SK-N-SH treated with all-trans-retinoic acid at 6 μM for 48 hours (cell line): Measurements from ENCODE around the gene CDA.

Experiments
- ATAC-seq: fragments of 200-7000 bp; cut with Tn5 transposase; 3 replicates; pipeline ENCODE4 v1.9.1; 2020; ENCODE audit warnings: mild to moderate bottlenecking, moderate library complexity
- ARNTL ChIP-seq: fragments of 450-650 bp; formaldehyde crosslinking; IDR thresholded peaks from 2 replicates; pipeline ENCODE4 v1.5.0; 2020; ENCODE audit warnings: low read depth, mild to moderate bottlenecking, moderate library complexity, borderline replicate concordance
- BACH2 ChIP-seq: fragments of 250-450 bp; sonication (Bioruptor Pico); IDR thresholded peaks from 2 replicates; pipeline ENCODE4 v1.9.0; 2021; ENCODE audit warnings: mild to moderate bottlenecking, borderline replicate concordance
- CREB5 ChIP-seq: fragments of 250-450 bp; sonication (Bioruptor Pico); IDR thresholded peaks from 2 replicates; pipeline ENCODE4 v1.5.1; 2020; ENCODE audit warnings: low read depth, mild to moderate bottlenecking, moderate library complexity
- CSDC2 ChIP-seq: fragments of 250-450 bp; sonication (Bioruptor Pico); IDR thresholded peaks from 2 replicates; pipeline ENCODE4 v1.5.0; 2020; ENCODE audit warnings: mild to moderate bottlenecking, moderate library complexity
- CSRNP3 ChIP-seq: fragments of 250-450 bp; sonication (Bioruptor Pico); IDR thresholded peaks from 2 replicates; pipeline ENCODE4 v1.5.1; 2021; ENCODE audit warnings: mild to moderate bottlenecking, moderate library complexity
- ESRRG ChIP-seq: fragments of 250-450 bp; sonication (Bioruptor Pico); IDR thresholded peaks from 2 replicates; pipeline ENCODE4 v1.6.1; 2021; ENCODE audit warnings: mild to moderate bottlenecking
- GLIS3 ChIP-seq: fragments of 250-450 bp; sonication (Bioruptor Pico); IDR thresholded peaks from 2 replicates; pipeline ENCODE4 v1.5.0; 2020; ENCODE audit warnings: mild to moderate bottlenecking, moderate library complexity
- ISL1 ChIP-seq: fragments of 250-450 bp; sonication (Bioruptor Pico); IDR thresholded peaks from 2 replicates; pipeline ENCODE4 v2.1.2; 2022; ENCODE audit warnings: mild to moderate bottlenecking, moderate library complexity
- OSR1 ChIP-seq: fragments of 250-450 bp; sonication (Bioruptor Pico); IDR thresholded peaks from 2 replicates; pipeline ENCODE4 v1.8.0; 2022; ENCODE audit warnings: moderate library complexity, mild to moderate bottlenecking, inconsistent platforms
- PATZ1 ChIP-seq: fragments of 250-450 bp; sonication (Bioruptor Pico); IDR thresholded peaks from 2 replicates; pipeline ENCODE4 v1.8.0; 2020; ENCODE audit warnings: mild to moderate bottlenecking, moderate library complexity, borderline replicate concordance
- POU6F1 ChIP-seq: fragments of 250-450 bp; sonication (Bioruptor Pico); IDR thresholded peaks from 2 replicates; pipeline ENCODE4 v1.8.0; 2021; ENCODE audit warnings: low read depth, mild to moderate bottlenecking, moderate library complexity, borderline replicate concordance
- PPARA ChIP-seq: fragments of 250-450 bp; sonication (Bioruptor Pico); IDR thresholded peaks from 2 replicates; pipeline ENCODE4 v1.5.0; 2020; ENCODE audit warnings: mild to moderate bottlenecking, borderline replicate concordance
- RARB ChIP-seq: fragments of 250-450 bp; sonication (Bioruptor Pico); IDR thresholded peaks from 2 replicates; pipeline ENCODE4 v1.8.0; 2021; ENCODE audit warnings: mild to moderate bottlenecking, moderate library complexity
- SNAI2 ChIP-seq: fragments of 250-450 bp; sonication (Bioruptor Pico); IDR thresholded peaks from 2 replicates; pipeline ENCODE4 v1.5.0; 2020; ENCODE audit warnings: mild to moderate bottlenecking, moderate library complexity
- TCF4 ChIP-seq: fragments of 250-450 bp; sonication (Bioruptor Pico); IDR thresholded peaks from 2 replicates; pipeline ENCODE4 v1.8.0; 2021; ENCODE audit warnings: mild to moderate bottlenecking, moderate library complexity, borderline replicate concordance
- TOX ChIP-seq: fragments of 250-450 bp; sonication (Bioruptor Pico); IDR thresholded peaks from 2 replicates; pipeline ENCODE4 v1.8.0; 2021; ENCODE audit warnings: mild to moderate bottlenecking, moderate library complexity, borderline replicate concordance
- TSHZ2 ChIP-seq: fragments of 250-450 bp; sonication (Bioruptor Pico); IDR thresholded peaks from 2 replicates; pipeline ENCODE4 v1.5.0; 2020; ENCODE audit warnings: mild to moderate bottlenecking, moderate library complexity
- ZC3H10 ChIP-seq: fragments of 250-450 bp; sonication (Bioruptor Pico); IDR thresholded peaks from 2 replicates; pipeline ENCODE4 v1.5.1; 2021; ENCODE audit warnings: mild to moderate bottlenecking, moderate library complexity
- ZFP30 ChIP-seq: fragments of 450-650 bp; formaldehyde crosslinking; IDR thresholded peaks from 2 replicates; pipeline ENCODE4 v1.5.0; 2022; ENCODE audit warnings: mild to moderate bottlenecking, moderate library complexity
- ZNF565 ChIP-seq: fragments of 450-650 bp; formaldehyde crosslinking; conservative IDR thresholded peaks from 2 replicates; pipeline ENCODE4 v1.5.0; 2020; ENCODE audit warnings: low read depth, mild to moderate bottlenecking, moderate library complexity
- ZNF70 ChIP-seq: fragments of 450-650 bp; formaldehyde crosslinking; IDR thresholded peaks from 2 replicates; pipeline ENCODE4 v1.5.0; 2020; ENCODE audit warnings: mild to moderate bottlenecking, moderate library complexity
- ZNF8 ChIP-seq: fragments of 450-650 bp; formaldehyde crosslinking; IDR thresholded peaks from 2 replicates; pipeline ENCODE4 v1.5.0; 2020; ENCODE audit warnings: mild to moderate bottlenecking, moderate library complexity

CDA gene

GRCh38 chr1:20640183-20640597 is 51.3 kb downstream of the CDA start (continued):
- TF ChIP-seq TSHZ2 (no peak), ZFP30 (CRISPR knock-in tag) (no peak), PPARA (CRISPR knock-in tag) (no peak), ESRRG (CRISPR knock-in tag) (no peak), PATZ1 (CRISPR knock-in tag) (no peak), POU6F1 (CRISPR knock-in tag) (no peak), ZNF70 (CRISPR knock-in tag) (no peak), TCF4 (CRISPR knock-in tag) (no peak), OSR1 (CRISPR knock-in tag) (no peak), ARNTL (CRISPR knock-in tag) (no peak), ISL1 (CRISPR knock-in tag) (no peak)

- TF ChIP-seq CREB5 (no peak), CSRNP3 (CRISPR knock-in tag) (no peak), CSDC2 (CRISPR knock-in tag) (no peak), TOX (CRISPR knock-in tag) (no peak), ZC3H10 (no peak), PPARA (CRISPR knock-in tag) (no peak), ISL1 (CRISPR knock-in tag) (no peak), GLIS3 (no peak), ESRRG (CRISPR knock-in tag) (no peak), RARB (CRISPR knock-in tag) (no peak), ZNF8 (CRISPR knock-in tag) (no peak), TSHZ2 (no peak), BACH2 (CRISPR knock-in tag) (no peak), ZNF565 (CRISPR knock-in tag) (no peak), TCF4 (CRISPR knock-in tag) (no peak), ZFP30 (CRISPR knock-in tag) (no peak), ARNTL (CRISPR knock-in tag) (no peak), OSR1 (CRISPR knock-in tag) (no peak), POU6F1 (CRISPR knock-in tag) (no peak), SNAI2 (CRISPR knock-in tag) (no peak)
- no peak for ATAC-seq
These were observed 53.1 kb downstream of the CDA start for GRCh38 chr1:20641975-20642374.
